Gastroesophageal sphincter (tissue), 3 donors: ENCODE data around the gene DHRS13.

Experiments used
- POLR2AphosphoS5 ChIP-seq: sonication (generic); formaldehyde crosslinking; IDR thresholded peaks from one replicate; pipeline ENCODE4 v1.6.1; 2017; ENCODE audit warnings: antibody characterized with exemption
- TF ChIP-seq, protein P1 (sequence below), 4 experiments: fragments of 200-600 bp in 2 of 4; fragments of 450-650 bp in 2 of 4; sonication (generic) in 1 of 4; IDR thresholded peaks; one replicate each; pipeline ENCODE4 v1.5.1; 2017 to 2019; ENCODE audit warnings: antibody characterized with exemption in 4 of 4, mild to moderate bottlenecking in 2 of 4, moderate library complexity in 2 of 4

DNA sequence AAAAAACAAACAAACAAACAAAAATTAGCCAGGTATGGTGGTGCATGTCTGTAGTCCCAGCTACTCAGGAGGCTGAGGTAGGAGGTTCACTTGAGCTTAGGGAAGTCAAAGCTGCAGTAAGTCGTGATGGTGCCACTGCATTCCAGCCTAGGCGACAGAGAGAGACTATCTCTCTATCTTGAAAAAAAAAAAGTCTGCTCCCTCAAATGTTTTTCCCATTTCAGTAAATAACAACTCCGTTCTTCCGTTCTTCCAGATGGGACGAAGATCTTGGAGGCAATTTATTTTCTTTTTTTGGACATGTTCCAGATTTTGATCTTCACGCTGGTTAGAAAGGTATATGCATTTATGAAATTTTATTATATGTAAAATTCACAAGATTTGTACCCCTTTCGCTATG lies 29.0 kb downstream of the DHRS13 start:
- TF ChIP-seq, protein P1, sequence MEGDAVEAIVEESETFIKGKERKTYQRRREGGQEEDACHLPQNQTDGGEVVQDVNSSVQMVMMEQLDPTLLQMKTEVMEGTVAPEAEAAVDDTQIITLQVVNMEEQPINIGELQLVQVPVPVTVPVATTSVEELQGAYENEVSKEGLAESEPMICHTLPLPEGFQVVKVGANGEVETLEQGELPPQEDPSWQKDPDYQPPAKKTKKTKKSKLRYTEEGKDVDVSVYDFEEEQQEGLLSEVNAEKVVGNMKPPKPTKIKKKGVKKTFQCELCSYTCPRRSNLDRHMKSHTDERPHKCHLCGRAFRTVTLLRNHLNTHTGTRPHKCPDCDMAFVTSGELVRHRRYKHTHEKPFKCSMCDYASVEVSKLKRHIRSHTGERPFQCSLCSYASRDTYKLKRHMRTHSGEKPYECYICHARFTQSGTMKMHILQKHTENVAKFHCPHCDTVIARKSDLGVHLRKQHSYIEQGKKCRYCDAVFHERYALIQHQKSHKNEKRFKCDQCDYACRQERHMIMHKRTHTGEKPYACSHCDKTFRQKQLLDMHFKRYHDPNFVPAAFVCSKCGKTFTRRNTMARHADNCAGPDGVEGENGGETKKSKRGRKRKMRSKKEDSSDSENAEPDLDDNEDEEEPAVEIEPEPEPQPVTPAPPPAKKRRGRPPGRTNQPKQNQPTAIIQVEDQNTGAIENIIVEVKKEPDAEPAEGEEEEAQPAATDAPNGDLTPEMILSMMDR (IDR thresholded peaks at IDR 0.05): no peak
- TF ChIP-seq POLR2AphosphoS5: no peak
